B cell (primary cell): ENCODE results near the gene DYNC2H1. TPM values are rescaled to one million over a fixed set of nuclear protein-coding genes. Genes with fewer than 3 reads are reported as not detected.

Experiments used
- ATAC-seq: fragments of 200-7000 bp; cut with Tn5 transposase; one replicate; pipeline ENCODE4 v1.10.0; 2021; ENCODE audit warnings: low read depth, mild to moderate bottlenecking, moderate number of reproducible peaks, moderate library complexity
- CTCF ChIA-PET: fragments of 350-600 bp; sonication (Branson Sonifier 250); formaldehyde crosslinking; loops from one replicate; lab custom pipeline; 2021; ENCODE audit warnings: antibody characterized with exemption, inconsistent platforms; lab: Charles Lee
- POLR2A ChIA-PET: fragments of 350-600 bp; sonication (Branson Sonifier 250); formaldehyde crosslinking; loops from one replicate; lab custom pipeline; 2021; ENCODE audit warnings: antibody characterized with exemption; lab: Charles Lee
- DNase-seq: peaks from one replicate; pipeline ENCODE4 v3.0.0; 2013
- H2AFZ ChIP-seq: 2 replicates; pipeline ENCODE4 v1.6.1; 2012; ENCODE audit warnings: mild to moderate bottlenecking, low read depth, low read length; ENCODE audit not compliant: insufficient read depth, poor library complexity, severe bottlenecking
- H3K27ac ChIP-seq, 2 donors: 1 replicate in 1 of 2; 2 replicates in 1 of 2; pipeline ENCODE4 v1.5.1; 2012 to 2013; ENCODE audit warnings: low read length in 2 of 2, mild to moderate bottlenecking in 2 of 2, moderate library complexity in 1 of 2
- H3K27me3 ChIP-seq, 4 experiments: fragments of 200-600 bp in 1 of 4; sonication (generic) in 1 of 4; replicated peaks in 1 of 4; 1 replicate in 2 of 4; 2 replicates in 2 of 4; pipeline versions ENCODE4 v1.6.1 to v1.7.0; 2013 to 2016; ENCODE audit warnings: low read length in 3 of 4, mild to moderate bottlenecking in 2 of 4, mixed read lengths in 1 of 4, moderate library complexity in 1 of 4; ENCODE audit not compliant: insufficient read depth in 4 of 4, control insufficient read depth in 3 of 4; ENCODE audit errors: control extremely low read depth in 1 of 4
- H3K36me3 ChIP-seq, 2 experiments: replicated peaks in 1 of 2; 1 replicate in 1 of 2; 2 replicates in 1 of 2; pipeline versions ENCODE4 v1.6.1 to v1.7.1; 2013; ENCODE audit warnings: low read length in 1 of 2; ENCODE audit not compliant: insufficient read depth in 2 of 2, control insufficient read depth in 1 of 2; ENCODE audit errors: control extremely low read depth in 1 of 2, extremely low read depth in 1 of 2
- H3K4me1 ChIP-seq, 2 donors: fragments of 200-600 bp in 1 of 2; sonication (generic) in 1 of 2; 1 replicate in 1 of 2; 2 replicates in 1 of 2; pipeline versions ENCODE4 v1.5.1 to v1.6.1; 2013 to 2017; ENCODE audit warnings: low read length in 2 of 2; ENCODE audit not compliant: control insufficient read depth in 2 of 2, insufficient read depth in 2 of 2
- H3K4me2 ChIP-seq: replicated peaks from 2 replicates; pipeline ENCODE3; 2012; ENCODE audit warnings: mild to moderate bottlenecking, low read depth, low read length; ENCODE audit not compliant: poor library complexity, severe bottlenecking
- H3K4me3 ChIP-seq, 5 experiments: fragments of 200-600 bp in 1 of 5; sonication (generic) in 1 of 5; 1 replicate in 3 of 5; 2 replicates in 2 of 5; pipeline versions ENCODE4 v1.5.1 to v1.7.0; 2011 to 2016; ENCODE audit warnings: low read length in 4 of 5, mild to moderate bottlenecking in 4 of 5, low read depth in 2 of 5, control low read depth in 1 of 5, moderate library complexity in 1 of 5; ENCODE audit not compliant: insufficient read depth in 1 of 5; ENCODE audit errors: control extremely low read depth in 1 of 5, extremely low read depth in 1 of 5
- H3K79me2 ChIP-seq: fragments of 200-600 bp; sonication (generic); one replicate; pipeline ENCODE4 v1.6.0; 2016; ENCODE audit warnings: low read length; ENCODE audit not compliant: control insufficient read depth, insufficient read depth
- H3K9ac ChIP-seq: fragments of 200-600 bp; sonication (generic); 2 replicates; pipeline ENCODE4 v1.6.1; 2017; ENCODE audit warnings: mild to moderate bottlenecking, low read length, moderate library complexity
- H3K9me3 ChIP-seq, 3 donors: one replicate each; pipeline versions ENCODE4 v1.6.1 to v1.7.1; 2013; ENCODE audit warnings: low read length in 2 of 3; ENCODE audit not compliant: control insufficient read depth in 2 of 3, insufficient read depth in 1 of 3; ENCODE audit errors: control extremely low read depth in 1 of 3
- H4K20me1 ChIP-seq: 2 replicates; pipeline ENCODE4 v1.6.0; 2012; ENCODE audit warnings: mild to moderate bottlenecking, low read length; ENCODE audit not compliant: insufficient read depth, control insufficient read depth, poor library complexity, severe bottlenecking
- H3K27ac Mint-ChIP-seq: one replicate; pipeline ENCODE4 v1.8.0; 2021; ENCODE audit warnings: mixed read lengths
- H3K27me3 Mint-ChIP-seq: one replicate; pipeline ENCODE4 v1.8.0; 2021; ENCODE audit warnings: mixed read lengths
- H3K4me1 Mint-ChIP-seq: one replicate; pipeline ENCODE4 v1.8.0; 2021; ENCODE audit warnings: mixed read lengths
- H3K4me3 Mint-ChIP-seq: one replicate; pipeline ENCODE4 v1.8.0; 2021; ENCODE audit warnings: mixed read lengths
- H3K9me3 Mint-ChIP-seq: one replicate; pipeline ENCODE4 v1.8.0; 2022; ENCODE audit warnings: mixed read lengths; ENCODE audit not compliant: insufficient read depth
- CTCF ChIP-seq: fragments of 200-600 bp; IDR thresholded peaks from one replicate; pipeline ENCODE4 v1.8.0; 2022; ENCODE audit warnings: antibody characterized with exemption, mild to moderate bottlenecking
- EZH2 ChIP-seq: IDR thresholded peaks from 2 replicates; pipeline ENCODE4 v1.6.1; 2012; ENCODE audit warnings: borderline replicate concordance, low read depth, mild to moderate bottlenecking, moderate library complexity, low read length; ENCODE audit not compliant: insufficient read depth, poor library complexity, severe bottlenecking
- WGBS: methylation state at CpG from one replicate; pipeline ENCODE4 v1.1.5; 2013; ENCODE audit warnings: missing lambda C conversion rate; ENCODE audit not compliant: insufficient coverage; 5-methylcytosine and 5-hydroxymethylcytosine counted together
- intact Hi-C: fragments of 100-400 bp; cut with micrococcal nuclease; formaldehyde crosslinking; loops from one replicate; pipeline ENCODE4 v1.10.0; 2022
- polyA plus RNA-seq: library from polyadenylated mRNA; depleted of rRNA; stranded (reverse); fragments of >200 nt; gene quantifications from 2 replicates; pipeline ENCODE4 v1.2.3, GENCODE V29; 2012
- total RNA-seq, 2 donors: library from RNA; stranded (reverse); fragments of 120-200 nt in 1 of 2; gene quantifications; 1 replicate in 1 of 2; 2 replicates in 1 of 2; pipeline versions ENCODE4 v1.2.3 to v1.2.4, GENCODE V29; 2013 to 2022

DYNC2H1 gene
- total and polyA plus RNA-seq, 2 donors (not counting 1 experiment from before 2014, with no cell fraction given): 0.92 to 7.8 TPM

- H3K79me2 ChIP-seq: no peaks in the 10 kb centered on the region
- H3K9me3 ChIP-seq: no peaks in the 10 kb centered on the region
- POLR2A ChIA-PET: no interaction called here
- no peak overlapping the region for H3K4me3 ChIP-seq
- CTCF ChIA-PET: interaction anchor here (0.9 kb wide), 1 partner anchor 11 kb away, joined by 3 read pairs; no protein-coding TSS in a partner anchor
- H3K9ac ChIP-seq: no peak overlapping the region
- intact Hi-C loops: no loop called here
- ATAC-seq: no peak
- H3K27ac Mint-ChIP-seq: no peak overlapping the region
- H3K27ac ChIP-seq: no peak overlapping the region
- no CpG with 5 or more reads among the region's 6 CpGs for WGBS
- H3K4me3 Mint-ChIP-seq: no peak overlapping the region
- H3K4me1 ChIP-seq: no peaks in the 10 kb centered on the region
- no peaks in the 10 kb centered on the region for H3K9me3 Mint-ChIP-seq
- no peaks in the 10 kb centered on the region for H3K36me3 ChIP-seq
- no peak for TF ChIP-seq EZH2
- no peak for TF ChIP-seq CTCF
- H3K4me1 Mint-ChIP-seq: peaks cover 5% of the 10 kb centered on the region
- no peak overlapping the region for H3K4me2 ChIP-seq
- no peaks in the 10 kb centered on the region for H3K27me3 ChIP-seq
- DNase-seq: no peak
- no peak overlapping the region for H2AFZ ChIP-seq
- no peaks in the 10 kb centered on the region for H4K20me1 ChIP-seq
- H3K27me3 Mint-ChIP-seq: no peaks in the 10 kb centered on the region
These were observed 213.6 kb downstream of the DYNC2H1 start for GRCh38 chr11:103322821-103323220.

GRCh38 chr11:103325686-103326069 lies 216.5 kb downstream of the DYNC2H1 start:
- Histone ChIP-seq H3K79me2 (no peaks in the 10 kb centered on the region), H4K20me1 (no peaks in the 10 kb centered on the region), H3K4me1 (no peaks in the 10 kb centered on the region), H3K27me3 (no peaks in the 10 kb centered on the region), H3K4me2 (peak overlapping the region; percentile 9), H3K4me3 (no peak overlapping the region), H3K36me3 (no peaks in the 10 kb centered on the region), H2AFZ (no peak overlapping the region), H3K9me3 (no peaks in the 10 kb centered on the region), H3K27ac (no peak overlapping the region), H3K9ac (no peak overlapping the region)
- intact Hi-C loops: no loop called here
- no peak overlapping the region for H3K4me3 Mint-ChIP-seq
- POLR2A ChIA-PET: no interaction called here
- no peaks in the 10 kb centered on the region for H3K9me3 Mint-ChIP-seq
- TF ChIP-seq CTCF: no peak
- no peak for TF ChIP-seq EZH2
- H3K27me3 Mint-ChIP-seq: peaks cover 2% of the 10 kb centered on the region
- ATAC-seq: no peak
- WGBS: 56% methylated on average over 5 of the region's 7 CpGs
- H3K4me1 Mint-ChIP-seq: peaks cover 5% of the 10 kb centered on the region
- CTCF ChIA-PET: no interaction called here
- no peak overlapping the region for H3K27ac Mint-ChIP-seq
- DNase-seq: no peak
